Cerebellar nuclear complex (tissue), 1 donor: ENCODE measurements around the gene KLK15.

Source experiments
- DNase-seq, 2 experiments: peaks; one replicate each; lab custom pipeline; 2025; lab: John Stamatoyannopoulos, UW

Gene KLK15

DNA sequence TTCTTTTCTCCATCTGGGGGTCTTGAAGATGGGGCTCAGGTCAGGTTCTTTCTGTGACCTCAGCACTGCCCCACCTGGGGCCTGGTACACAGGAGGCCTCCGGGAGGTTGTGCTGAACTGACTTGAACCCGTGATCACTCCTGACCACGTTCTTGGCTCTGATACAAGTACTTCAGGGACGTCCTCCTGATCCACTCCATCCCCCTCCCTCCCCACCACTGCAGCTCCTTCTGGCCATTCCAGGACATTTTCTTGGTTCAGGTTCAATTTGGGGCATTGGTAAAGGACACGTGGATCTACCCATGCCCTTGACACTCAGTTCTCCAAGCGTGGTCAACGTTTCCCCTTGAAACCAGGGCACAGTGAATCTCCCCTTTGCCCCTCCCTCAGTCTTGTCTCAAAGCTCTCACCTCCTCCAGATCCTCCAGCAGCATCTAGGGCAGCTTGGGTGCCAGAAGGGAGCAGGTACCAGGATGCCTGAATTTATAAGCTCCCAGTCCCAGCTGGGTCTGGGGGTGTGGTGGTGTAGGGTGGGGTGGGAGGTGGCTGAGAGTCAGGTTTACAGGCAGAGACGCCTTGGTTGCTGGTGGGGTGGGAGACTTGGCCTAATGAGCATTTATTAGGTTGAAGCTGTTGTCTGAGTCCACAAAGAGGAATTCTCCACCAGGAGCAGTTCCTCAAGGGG, at the start of gene KLK15:
KLK15 (minus strand) TSS at position 458 of the 685 bp plus-strand sequence. CDS start 2,082 bp downstream, outside the sequence.
- DNase-seq = no peak

DNA sequence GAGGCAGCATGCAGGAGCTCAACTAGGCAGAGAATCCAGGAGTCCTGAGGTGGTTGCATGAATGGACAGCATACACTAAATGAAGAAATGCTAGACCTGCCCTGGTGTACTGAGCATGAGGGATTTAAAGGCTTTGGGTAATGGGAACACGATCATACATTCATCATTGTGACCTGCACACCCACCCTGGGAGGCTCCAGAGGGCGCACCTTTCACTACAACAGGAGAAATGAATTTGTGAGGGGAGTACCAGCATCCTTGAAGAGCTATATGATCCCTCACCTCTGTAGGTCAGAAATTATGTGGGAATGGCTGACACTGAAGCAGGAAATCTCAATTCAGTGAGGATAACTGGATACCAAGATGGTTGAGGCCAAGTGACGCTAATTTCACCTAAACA, 48.8 kb upstream of the KLK15 start:
- DNase-seq = no peak

GRCh38 chr19:50880241-50880640, 46.9 kb upstream of the KLK15 start:
- no peak for DNase-seq

DNA sequence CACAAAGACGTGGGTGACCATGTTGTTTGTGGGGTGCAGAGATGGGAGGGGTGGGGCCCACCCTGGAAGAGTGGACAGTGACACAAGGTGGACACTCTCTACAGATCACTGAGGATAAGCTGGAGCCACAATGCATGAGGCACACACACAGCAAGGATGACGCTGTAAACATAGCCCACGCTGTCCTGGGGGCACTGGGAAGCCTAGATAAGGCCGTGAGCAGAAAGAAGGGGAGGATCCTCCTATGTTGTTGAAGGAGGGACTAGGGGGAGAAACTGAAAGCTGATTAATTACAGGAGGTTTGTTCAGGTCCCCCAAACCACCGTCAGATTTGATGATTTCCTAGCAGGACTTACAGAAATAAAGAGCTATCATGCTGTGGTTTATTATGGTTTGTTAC, 45.5 kb upstream of the KLK15 start:
- no peak for DNase-seq

DNA sequence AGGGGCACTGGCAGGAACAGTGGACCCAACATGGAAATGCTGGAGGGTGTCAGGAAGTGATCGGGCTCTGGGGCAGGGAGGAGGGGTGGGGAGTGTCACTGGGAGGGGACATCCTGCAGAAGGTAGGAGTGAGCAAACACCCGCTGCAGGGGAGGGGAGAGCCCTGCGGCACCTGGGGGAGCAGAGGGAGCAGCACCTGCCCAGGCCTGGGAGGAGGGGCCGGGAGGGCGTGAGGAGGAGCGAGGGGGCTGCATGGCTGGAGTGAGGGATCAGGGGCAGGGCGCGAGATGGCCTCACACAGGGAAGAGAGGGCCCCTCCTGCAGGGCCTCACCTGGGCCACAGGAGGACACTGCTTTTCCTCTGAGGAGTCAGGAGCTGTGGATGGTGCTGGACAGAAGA, 44.0 kb upstream of the KLK15 start:
- no peak for DNase-seq

- no peak for DNase-seq
Observed at GRCh38 chr19:50876456-50876855, 43.1 kb upstream of the KLK15 start.

GRCh38 chr19:50875795-50876422, 42.5 kb upstream of the KLK15 start:
- DNase-seq = no peak

DNA sequence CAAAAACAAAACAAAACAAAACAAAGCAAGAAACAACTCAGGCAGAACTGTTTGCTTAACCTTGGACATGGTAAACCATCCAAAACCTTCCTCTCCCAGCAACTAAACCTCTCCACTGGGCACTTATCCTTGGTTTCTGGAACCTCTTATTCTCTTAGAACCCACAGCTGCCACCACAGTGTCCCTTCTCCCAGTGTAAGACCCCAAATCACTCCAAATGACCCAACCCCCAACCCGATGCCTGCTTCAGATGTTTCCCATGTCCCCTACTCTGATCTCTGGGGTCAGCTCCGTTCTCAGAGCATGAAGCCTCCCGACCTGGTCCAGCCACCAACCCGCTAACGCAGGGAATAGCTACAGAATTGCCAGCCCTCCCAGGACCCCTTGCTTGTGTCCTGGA, 40.8 kb upstream of the KLK15 start:
- no peak for DNase-seq

GRCh38 chr19:50873056-50873455, 39.7 kb upstream of the KLK15 start, which contains the start of gene KLK2:
Gene KLK2, plus strand, starts transcription at chr19:50873439. Its CDS starts 35 bp downstream, at chr19:50873474.
- no peak for DNase-seq

GRCh38 chr19:50870417-50871089, 37.2 kb upstream of the KLK15 start:
- no peak for DNase-seq

DNA sequence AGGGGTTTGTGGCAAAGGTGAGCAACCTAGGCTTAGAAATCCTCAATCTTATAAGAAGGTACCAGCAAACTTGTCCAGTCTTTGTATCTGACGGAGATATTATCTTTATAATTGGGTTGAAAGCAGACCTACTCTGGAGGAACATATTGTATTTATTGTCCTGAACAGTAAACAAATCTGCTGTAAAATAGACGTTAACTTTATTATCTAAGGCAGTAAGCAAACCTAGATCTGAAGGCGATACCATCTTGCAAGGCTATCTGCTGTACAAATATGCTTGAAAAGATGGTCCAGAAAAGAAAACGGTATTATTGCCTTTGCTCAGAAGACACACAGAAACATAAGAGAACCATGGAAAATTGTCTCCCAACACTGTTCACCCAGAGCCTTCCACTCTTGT, 36.1 kb upstream of the KLK15 start:
- DNase-seq = no peak

DNA sequence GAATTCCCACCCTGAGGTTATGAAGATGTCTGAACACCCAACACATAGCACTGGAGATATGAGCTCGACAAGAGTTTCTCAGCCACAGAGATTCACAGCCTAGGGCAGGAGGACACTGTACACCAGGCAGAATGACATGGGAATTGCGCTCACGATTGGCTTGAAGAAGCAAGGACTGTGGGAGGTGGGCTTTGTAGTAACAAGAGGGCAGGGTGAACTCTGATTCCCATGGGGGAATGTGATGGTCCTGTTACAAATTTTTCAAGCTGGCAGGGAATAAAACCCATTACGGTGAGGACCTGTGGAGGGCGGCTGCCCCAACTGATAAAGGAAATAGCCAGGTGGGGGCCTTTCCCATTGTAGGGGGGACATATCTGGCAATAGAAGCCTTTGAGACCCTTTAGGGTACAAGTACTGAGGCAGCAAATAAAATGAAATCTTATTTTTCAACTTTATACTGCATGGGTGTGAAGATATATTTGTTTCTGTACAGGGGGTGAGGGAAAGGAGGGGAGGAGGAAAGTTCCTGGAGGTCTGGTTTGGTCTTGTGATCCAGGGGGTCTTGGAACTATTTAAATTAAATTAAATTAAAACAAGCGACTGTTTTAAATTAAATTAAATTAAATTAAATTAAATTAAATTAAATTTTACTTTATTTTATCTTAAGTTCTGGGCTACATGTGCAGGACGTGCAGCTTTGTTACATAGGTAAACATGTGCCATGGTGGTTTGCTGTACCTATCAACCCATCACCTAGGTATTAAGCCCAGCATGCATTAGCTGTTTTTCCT, 28.3 kb upstream of the KLK15 start:
- DNase-seq = no peak

DNA sequence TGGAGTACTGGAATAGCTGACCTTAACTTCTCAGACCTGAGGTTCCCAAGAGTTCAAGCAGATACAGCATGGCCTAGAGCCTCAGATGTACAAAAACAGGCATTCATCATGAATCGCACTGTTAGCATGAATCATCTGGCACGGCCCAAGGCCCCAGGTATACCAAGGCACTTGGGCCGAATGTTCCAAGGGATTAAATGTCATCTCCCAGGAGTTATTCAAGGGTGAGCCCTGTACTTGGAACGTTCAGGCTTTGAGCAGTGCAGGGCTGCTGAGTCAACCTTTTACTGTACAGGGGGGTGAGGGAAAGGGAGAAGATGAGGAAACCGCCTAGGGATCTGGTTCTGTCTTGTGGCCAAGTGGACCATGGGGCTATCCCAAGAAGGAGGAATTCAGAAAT, 27.6 kb upstream of the KLK15 start:
- no peak for DNase-seq

DNA sequence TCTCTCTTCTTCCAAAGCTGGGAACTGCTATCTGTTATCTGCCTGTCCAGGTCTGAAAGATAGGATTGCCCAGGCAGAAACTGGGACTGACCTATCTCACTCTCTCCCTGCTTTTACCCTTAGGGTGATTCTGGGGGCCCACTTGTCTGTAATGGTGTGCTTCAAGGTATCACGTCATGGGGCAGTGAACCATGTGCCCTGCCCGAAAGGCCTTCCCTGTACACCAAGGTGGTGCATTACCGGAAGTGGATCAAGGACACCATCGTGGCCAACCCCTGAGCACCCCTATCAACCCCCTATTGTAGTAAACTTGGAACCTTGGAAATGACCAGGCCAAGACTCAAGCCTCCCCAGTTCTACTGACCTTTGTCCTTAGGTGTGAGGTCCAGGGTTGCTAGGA, 26.5 kb upstream of the KLK15 start:
- no peak for DNase-seq

GRCh38 chr19:50858886-50859285, 25.5 kb upstream of the KLK15 start:
- no peak for DNase-seq

DNA sequence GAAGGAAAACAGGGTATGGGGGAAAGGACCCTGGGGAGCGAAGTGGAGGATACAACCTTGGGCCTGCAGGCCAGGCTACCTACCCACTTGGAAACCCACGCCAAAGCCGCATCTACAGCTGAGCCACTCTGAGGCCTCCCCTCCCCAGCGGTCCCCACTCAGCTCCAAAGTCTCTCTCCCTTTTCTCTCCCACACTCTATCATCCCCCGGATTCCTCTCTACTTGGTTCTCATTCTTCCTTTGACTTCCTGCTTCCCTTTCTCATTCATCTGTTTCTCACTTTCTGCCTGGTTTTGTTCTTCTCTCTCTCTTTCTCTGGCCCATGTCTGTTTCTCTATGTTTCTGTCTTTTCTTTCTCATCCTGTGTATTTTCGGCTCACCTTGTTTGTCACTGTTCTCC, 24.0 kb upstream of the KLK15 start:
- no peak for DNase-seq

- no peak for DNase-seq
Observed at GRCh38 chr19:50854636-50855410, 21.4 kb upstream of the KLK15 start, which contains the start of gene KLK3. Gene KLK3, plus strand, starts transcription at chr19:50854915. Its CDS starts 41 bp downstream, at chr19:50854956.

- no peak for DNase-seq
Observed at GRCh38 chr19:50851620-50852019, 18.2 kb upstream of the KLK15 start.

DNA sequence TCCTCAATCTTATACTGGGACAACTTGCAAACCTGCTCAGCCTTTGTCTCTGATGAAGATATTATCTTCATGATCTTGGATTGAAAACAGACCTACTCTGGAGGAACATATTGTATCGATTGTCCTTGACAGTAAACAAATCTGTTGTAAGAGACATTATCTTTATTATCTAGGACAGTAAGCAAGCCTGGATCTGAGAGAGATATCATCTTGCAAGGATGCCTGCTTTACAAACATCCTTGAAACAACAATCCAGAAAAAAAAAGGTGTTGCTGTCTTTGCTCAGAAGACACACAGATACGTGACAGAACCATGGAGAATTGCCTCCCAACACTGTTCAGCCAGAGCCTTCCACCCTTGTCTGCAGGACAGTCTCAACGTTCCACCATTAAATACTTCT, 17.4 kb upstream of the KLK15 start:
- no peak for DNase-seq

DNA sequence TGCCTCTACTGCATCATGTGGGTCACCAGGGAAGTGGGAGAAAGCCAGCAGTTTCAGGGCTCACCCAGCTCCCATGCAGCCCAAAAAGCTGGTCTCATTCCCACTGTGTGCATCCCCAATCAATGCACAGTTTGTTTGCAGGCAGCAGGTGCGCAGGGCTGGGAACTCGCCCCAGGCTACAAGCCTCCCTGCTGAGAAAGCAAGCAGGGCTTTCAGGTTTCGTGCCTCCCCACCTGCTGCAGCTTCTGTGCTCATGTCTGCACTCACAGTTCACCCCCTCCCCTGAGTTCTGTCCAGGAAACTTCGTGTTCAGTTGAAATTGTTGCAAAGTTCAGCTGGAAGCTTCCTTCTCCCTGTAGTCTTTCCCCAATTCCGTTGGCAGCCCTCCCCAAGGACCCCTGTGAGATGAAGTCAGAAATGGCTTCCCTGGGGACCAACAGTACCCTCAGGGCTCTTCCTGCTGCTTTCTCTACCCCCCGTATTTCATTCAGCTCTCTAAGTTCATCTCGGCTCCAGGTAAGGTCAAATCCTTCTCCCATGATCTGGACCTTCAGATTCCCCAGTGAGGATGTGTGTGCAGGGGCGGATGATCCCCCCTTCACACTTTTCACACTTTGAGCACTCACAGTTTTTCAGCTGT, 11.0 kb upstream of the KLK15 start:
- DNase-seq = no peak

DNA sequence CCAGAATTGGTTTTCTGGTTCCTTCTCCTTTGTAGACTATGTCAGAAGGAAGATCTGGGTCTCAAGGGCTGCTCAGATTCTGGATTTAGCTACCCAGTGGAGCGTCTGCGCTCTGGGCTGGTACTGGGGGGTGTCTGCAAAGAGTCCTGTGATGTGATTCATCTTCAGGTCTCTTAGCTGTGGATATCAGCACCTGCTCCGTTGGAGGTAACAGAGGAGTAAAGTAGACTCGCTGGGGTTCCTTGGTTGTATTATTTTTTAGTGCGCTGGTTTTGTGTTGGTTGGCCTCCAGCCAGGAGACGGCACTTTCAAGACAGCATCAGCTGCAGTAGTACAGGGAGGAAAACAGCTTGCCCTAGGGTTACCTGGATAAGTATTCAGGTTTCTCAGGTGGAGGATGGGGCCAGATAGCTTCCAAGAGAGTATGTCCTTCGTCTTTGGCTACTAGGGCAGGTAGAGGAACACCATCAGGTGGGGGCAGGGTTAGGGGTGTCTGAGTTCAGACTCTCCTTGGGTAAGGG, 10.4 kb upstream of the KLK15 start:
- no peak for DNase-seq
